TTC549 (cell line): ENCODE measurements around the gene GAGE12J.
"Not testable (repeated sequence)": the region's sequence is repeated elsewhere in the genome, so short reads cannot be mapped to it uniquely, and the experiment has no call there.

Source experiments
- FAIRE-seq: peaks from 2 replicates; lab custom pipeline; 2012; peaks lifted over from hg19 to GRCh38; lab: Jason Lieb, UNC

Gene GAGE12J

DNA sequence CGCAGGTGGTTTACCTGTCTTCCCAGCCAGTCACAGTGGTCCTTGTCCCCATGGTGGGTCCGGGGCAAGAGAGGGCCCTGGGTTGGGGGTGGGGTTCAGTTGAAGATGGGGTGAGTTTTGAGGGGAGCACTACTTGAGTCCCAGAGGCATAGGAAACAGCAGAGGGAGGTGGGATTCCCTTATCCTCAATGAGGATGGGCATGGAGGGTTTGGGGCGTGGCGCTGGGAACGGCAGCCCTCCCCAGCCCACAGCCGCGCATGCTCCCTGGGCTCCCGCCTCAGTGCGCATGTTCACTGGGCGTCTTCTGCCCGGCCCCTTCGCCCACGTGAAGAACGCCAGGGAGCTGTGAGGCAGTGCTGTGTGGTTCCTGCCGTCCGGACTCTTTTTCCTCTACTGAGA, at the start of gene GAGE12J:
GAGE12J (plus strand) TSS at position 301 of the 400 bp plus-strand sequence. CDS start 1,157 bp downstream, outside the sequence.
- FAIRE-seq, result not testable (repeated sequence)

- no peak for FAIRE-seq
Observed at GRCh38 chrX:49272421-49272820, 49.4 kb upstream of the GAGE12J start.

DNA sequence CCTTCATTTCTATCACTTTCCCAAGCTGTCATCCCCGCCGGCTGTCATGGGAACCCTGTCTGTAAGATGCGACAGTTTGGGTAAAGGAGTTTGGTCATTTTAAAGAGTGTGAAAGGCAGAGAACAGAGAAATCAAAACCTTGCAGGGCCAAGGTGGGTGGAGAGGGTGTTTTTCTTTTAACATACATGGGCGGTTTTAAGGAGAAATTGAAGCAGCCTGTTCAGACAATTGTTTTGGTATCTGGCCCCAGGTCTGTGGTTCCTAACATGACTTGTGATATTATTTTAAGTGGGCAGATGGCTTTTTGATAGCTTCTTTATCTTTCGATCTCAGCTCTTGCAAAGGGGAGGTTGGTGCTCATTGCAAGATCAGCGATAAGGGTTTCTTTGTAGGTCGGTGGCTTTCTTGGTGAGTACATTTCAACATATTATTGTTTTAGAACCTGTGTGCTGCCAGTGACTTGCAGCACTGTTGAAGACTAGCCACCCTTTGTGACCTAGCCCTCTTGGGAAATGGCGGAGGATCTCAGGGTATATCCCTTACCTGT, 48.6 kb upstream of the GAGE12J start:
- no peak for FAIRE-seq

DNA sequence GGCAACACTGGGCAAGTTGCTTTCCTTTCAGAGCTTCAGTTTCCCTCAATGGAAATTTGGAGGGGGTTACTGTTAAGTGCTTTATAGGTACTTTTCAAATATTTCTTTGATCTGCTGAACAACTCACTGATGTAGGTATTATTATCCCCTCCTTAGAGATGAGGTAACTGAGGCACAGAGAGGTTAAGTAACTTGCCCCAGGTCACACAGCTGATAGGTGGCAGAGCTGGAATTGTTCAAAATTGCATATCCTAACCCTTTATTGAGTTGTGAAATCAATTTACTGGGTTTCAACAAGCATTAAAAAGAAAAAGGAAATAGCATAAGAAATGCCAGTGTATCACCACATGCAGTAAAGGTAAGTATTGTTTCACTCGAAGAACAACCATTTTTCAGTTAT, 45.6 kb upstream of the GAGE12J start:
- FAIRE-seq, result no peak

- no peak for FAIRE-seq
Observed at GRCh38 chrX:49276671-49277534, 44.9 kb upstream of the GAGE12J start.

DNA sequence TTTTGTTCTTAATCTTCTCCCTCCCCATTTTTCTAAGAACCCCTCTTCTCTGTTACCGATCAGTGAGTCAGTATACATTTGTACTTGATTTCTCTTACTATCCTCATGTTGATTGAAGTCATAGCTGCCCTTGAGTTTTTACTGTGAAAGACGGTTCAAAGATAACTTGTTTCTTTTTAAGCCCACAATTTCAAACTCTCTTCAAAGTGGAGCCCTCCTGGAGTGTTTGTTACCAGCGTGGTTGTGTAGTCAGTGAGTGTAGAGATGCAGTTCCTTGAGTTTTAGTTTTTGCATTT, 44.4 kb upstream of the GAGE12J start:
- FAIRE-seq, result no peak

DNA sequence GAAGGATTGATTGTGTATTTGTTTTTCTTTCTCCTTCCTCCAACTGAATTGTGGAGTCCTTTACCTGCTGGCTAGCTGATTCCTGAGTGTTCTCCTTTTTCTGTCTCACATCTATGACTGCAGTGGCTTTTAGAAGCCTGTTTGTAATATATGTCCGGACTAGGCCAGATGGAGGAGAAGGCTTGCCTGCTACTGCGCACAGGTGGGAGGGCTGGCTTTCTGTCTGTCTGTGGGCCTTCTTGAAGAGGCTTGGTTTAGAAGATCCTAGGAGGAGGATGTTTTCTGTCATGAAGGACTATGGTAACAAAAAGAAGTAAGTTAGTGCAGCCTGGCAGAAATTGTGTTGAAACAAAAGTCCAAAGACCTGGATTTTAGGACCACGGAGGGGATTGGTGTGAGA, 43.8 kb upstream of the GAGE12J start:
- no peak for FAIRE-seq

GRCh38 chrX:49282647-49283011, 39.2 kb upstream of the GAGE12J start:
- no peak for FAIRE-seq

DNA sequence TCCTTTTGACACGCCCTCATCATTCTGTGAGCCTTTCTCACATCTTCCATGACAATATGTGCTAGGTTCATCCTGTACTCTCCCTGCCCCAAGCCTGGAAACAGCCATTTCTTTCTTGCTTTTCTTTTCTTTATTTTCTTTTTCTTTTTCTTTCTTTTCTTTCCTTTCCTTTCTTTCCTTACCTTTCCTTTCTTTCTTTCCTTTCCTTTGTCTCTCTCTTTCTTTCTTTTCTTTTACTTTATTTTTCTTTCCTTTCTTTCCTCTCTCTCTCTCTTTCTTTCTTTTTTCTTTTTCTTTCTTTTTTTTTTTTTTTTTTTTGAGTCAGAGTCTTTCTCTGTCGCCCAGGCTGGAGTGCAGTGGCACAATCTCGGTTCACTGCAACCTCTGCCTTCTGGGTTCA, 37.6 kb upstream of the GAGE12J start:
- no peak for FAIRE-seq

GRCh38 chrX:49286136-49286535, 35.7 kb upstream of the GAGE12J start:
- no peak for FAIRE-seq

DNA sequence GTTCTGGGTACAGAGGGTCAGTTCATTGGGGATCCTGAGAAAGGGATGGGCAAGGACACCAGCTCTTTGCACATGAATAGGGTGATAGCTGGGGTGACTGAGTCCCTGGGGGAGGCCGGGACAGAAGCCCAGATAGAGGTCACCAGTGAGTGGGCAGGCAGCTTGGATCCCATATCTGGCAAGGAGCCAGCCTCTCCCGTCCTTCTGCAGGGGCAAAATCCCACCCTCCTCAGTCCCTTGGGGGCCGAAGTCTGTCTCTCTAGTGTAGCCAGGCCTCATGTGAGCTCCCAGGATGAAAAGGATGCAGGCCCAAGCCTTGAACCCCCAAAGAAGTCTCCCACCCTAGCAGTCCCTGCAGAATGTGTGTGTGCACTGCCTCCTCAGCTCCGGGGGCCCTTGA, 35.3 kb upstream of the GAGE12J start:
- FAIRE-seq, result no peak

GRCh38 chrX:49287665-49288064, 34.2 kb upstream of the GAGE12J start:
- FAIRE-seq, result no peak

DNA sequence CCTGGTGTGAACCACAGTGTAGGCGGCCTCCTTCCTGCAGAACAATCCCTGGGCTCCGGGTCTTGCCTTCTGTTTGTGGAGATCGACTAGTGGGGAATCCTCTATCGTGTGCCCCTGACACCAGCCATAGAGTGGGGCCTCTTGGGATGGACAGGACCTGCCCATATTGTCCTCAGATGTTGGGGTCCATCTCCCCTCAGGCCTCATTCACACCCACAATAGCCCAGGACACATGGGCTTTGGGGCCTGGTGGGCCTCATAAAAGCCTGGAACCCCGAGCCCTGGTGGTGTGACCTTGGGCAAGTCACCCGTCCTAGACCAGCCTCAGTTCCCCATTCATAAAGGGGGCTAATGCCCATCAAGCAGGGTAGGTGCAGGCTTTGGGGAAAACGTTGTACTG, 31.6 kb upstream of the GAGE12J start:
- no peak for FAIRE-seq

- FAIRE-seq, result no peak
Observed at GRCh38 chrX:49291615-49292337, 30.1 kb upstream of the GAGE12J start.

DNA sequence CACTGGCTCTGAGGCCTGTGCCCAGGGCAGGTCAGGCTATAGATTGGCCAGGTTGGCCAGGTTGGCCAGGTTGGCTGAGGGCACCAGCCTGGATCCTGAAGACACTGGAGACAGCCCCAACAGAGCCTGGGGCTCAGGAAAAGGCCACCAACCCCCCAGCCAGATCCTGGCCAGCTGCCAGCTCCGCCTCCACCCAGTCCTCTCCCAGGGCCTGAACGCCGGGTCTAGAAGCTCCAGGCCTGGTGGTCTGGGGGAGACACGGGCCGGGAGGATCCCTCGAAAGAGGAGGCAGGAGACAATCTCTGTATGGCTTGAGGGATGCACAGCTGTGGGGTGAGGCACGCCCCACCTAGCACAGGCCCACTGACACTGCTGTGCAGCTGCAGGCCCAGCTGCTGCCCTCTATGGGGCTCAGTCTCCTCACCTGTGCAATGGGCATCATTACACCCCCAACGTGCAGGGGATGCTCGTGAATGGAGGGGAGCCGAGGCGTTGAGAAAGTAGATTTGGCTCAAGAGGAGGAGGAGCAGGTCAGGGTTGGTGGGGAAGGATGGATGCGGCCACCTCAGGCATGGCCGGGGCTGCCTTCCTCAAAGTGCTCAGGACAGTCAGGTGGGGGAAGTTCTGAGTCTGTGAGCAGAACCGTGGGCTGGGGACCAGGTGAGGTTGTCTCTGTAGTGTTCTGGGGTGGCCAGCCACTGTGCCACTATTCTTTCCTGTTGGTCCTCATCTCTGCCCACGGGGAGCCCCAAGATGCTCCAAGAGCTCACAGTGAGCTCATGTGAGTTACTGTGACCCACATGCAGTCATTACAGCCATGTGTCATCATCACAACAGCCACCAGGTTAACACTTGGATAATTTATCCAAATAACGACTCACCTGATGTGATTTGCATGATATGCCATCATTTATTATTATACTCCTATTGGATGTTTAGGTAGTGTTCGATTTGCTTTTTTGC, 29.2 kb upstream of the GAGE12J start:
- FAIRE-seq, result no peak

DNA sequence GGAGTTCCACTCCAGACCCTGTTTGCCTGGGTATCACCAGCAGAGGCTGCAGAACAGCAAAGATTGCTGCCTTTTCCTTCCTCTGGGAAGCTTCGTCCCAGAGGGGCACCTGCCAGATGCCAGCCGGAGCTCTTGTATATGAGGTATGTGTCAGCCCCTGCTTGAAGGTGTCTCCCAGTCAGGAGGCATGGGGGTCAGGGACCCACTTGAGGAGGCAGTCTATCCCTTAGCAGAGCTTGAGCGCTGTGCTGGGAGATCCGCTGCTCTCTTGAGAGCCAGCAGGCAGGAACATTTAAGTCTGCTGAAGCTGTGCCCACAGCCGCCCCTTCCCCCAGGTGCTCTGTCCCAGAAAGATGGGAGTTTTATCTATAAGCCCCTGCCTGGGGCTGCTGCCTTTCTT, 22.5 kb upstream of the GAGE12J start:
- not testable (repeated sequence) for FAIRE-seq

GRCh38 chrX:49300703-49301102, 21.1 kb upstream of the GAGE12J start:
- no peak for FAIRE-seq

- FAIRE-seq, result no peak
Observed at GRCh38 chrX:49303346-49303745, 18.5 kb upstream of the GAGE12J start, which contains the start of gene GAGE10. GAGE10 (plus strand) TSS chrX:49303646; CDS start chrX:49304860, 1,214 bp downstream.

GRCh38 chrX:49307775-49308174, 14.1 kb upstream of the GAGE12J start:
- FAIRE-seq, result not testable (repeated sequence)

GRCh38 chrX:49308604-49309269, 13.1 kb upstream of the GAGE12J start:
- no peak for FAIRE-seq

GRCh38 chrX:49309401-49309981, 12.3 kb upstream of the GAGE12J start:
- FAIRE-seq, result no peak
